ENCODE measurements around the gene COL27A1. TPM values are rescaled to one million over a fixed set of nuclear protein-coding genes. Genes with fewer than 3 reads are reported as not detected.

The COL27A1 gene
- total and polyA plus RNA-seq, 2 donors (not counting 1 experiment from before 2014, with no cell fraction given), result 0.16 to 0.27 TPM

DNA sequence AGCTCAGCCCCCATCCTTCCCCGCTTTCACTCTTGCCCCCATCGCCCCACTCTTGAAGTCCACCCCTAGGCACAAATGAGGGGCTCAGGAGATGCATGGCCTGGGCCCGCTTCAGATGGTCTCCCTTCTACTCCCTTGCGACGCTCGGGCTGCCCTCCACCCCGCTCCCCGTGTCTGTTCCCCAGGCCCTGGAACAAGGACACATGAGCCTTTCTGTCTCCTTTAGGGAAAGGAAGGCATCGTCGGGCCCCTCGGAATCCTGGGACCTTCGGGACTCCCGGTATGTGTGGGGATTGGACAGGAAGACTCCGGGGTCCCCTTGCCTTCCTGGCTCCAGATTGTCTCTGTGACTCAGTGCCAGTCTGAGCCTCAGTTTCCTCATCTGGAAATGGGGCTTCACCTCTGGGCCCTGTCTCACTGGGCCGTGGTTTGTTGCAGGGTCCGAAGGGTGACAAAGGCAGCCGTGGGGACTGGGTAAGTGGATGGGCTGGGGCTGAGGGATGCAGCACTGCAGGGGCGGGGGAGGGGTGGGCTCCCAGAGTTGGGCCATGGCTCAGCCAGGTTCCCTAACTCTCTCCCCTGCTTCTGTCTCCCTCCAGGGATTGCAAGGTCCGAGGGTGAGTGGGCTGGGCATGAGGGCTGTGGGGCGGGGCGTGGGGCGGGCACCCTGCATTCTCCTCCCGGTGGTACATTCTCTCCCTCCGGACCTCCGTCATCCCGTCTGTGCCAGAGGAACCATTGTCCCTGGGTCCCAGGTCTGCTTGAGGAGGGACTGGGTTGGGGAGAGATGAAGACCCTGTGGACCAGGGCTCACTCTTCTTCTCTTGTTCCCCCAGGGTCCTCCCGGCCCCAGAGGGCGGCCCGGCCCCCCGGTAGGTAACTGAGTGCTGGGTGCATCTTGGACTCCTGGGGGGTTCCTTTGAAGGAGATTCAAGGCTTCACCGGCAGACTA, 145.8 kb downstream of the COL27A1 start:
- Mint-ChIP-seq H3K27me3 (peaks cover 4% of the 10 kb centered on the region), H3K4me3 (no peak overlapping the region), H3K4me1 (peaks cover 3% of the 10 kb centered on the region), H3K9me3 (ENCODE audit: insufficient read depth) (no peaks in the 10 kb centered on the region), H3K27ac (no peak overlapping the region)
- no peak for TF ChIP-seq EZH2 (IDR thresholded peaks at IDR 0.05; ENCODE audit: borderline replicate concordance, insufficient read depth, low read depth, low read length, poor library complexity, severe bottlenecking)
- TF ChIP-seq, protein P1, sequence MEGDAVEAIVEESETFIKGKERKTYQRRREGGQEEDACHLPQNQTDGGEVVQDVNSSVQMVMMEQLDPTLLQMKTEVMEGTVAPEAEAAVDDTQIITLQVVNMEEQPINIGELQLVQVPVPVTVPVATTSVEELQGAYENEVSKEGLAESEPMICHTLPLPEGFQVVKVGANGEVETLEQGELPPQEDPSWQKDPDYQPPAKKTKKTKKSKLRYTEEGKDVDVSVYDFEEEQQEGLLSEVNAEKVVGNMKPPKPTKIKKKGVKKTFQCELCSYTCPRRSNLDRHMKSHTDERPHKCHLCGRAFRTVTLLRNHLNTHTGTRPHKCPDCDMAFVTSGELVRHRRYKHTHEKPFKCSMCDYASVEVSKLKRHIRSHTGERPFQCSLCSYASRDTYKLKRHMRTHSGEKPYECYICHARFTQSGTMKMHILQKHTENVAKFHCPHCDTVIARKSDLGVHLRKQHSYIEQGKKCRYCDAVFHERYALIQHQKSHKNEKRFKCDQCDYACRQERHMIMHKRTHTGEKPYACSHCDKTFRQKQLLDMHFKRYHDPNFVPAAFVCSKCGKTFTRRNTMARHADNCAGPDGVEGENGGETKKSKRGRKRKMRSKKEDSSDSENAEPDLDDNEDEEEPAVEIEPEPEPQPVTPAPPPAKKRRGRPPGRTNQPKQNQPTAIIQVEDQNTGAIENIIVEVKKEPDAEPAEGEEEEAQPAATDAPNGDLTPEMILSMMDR (IDR thresholded peaks at IDR 0.05), result no peak
- intact Hi-C loops (cut with micrococcal nuclease), result no loop called here
- H3K9ac ChIP-seq (ENCODE audit: low read length), result no peak overlapping the region
- 91% methylated on average over 24 of the region's 31 CpGs for WGBS (ENCODE audit: insufficient coverage)
- no peaks in the 10 kb centered on the region for H3K79me2 ChIP-seq (ENCODE audit: control insufficient read depth, insufficient read depth, low read length)
- ATAC-seq (ENCODE audit: low read depth) (no peak), DNase-seq (no peak)
- no peaks in the 10 kb centered on the region for H4K20me1 ChIP-seq (ENCODE audit: control insufficient read depth, insufficient read depth, low read length, poor library complexity, severe bottlenecking)
- CTCF ChIA-PET, result interaction anchor here (1.2 kb wide), 1 partner anchor 11 kb away, joined by 3 read pairs; no protein-coding TSS in a partner anchor
- POLR2A ChIA-PET, result no interaction called here
- no peak overlapping the region for H3K4me3 ChIP-seq (ENCODE audit: control extremely low read depth in 1 of 5, extremely low read depth in 1 of 5, insufficient read depth in 1 of 5, low read depth in 2 of 5, low read length in 4 of 5)
- H3K36me3 ChIP-seq (replicated peaks in 1 of 2; ENCODE audit: control extremely low read depth in 1 of 2, control insufficient read depth in 1 of 2, extremely low read depth in 1 of 2, insufficient read depth in 2 of 2, low read length in 1 of 2), result no peaks in the 10 kb centered on the region
- H3K27ac ChIP-seq (ENCODE audit: low read length in 2 of 2), result no peak overlapping the region
- peaks cover 0 to 8% (median 1%) of the 10 kb centered on the region in 4 experiments for H3K27me3 ChIP-seq (replicated peaks in 1 of 4; ENCODE audit: control extremely low read depth in 1 of 4, control insufficient read depth in 3 of 4, insufficient read depth in 4 of 4, low read length in 3 of 4)
- peaks cover 0 to 6% (median 5%) of the 10 kb centered on the region in 3 donors for H3K9me3 ChIP-seq (ENCODE audit: control extremely low read depth in 1 of 3, control insufficient read depth in 2 of 3, insufficient read depth in 1 of 3, low read length in 2 of 3)
- H2AFZ ChIP-seq (ENCODE audit: insufficient read depth, low read depth, low read length, poor library complexity, severe bottlenecking), result no peak overlapping the region
- H3K4me2 ChIP-seq (replicated peaks; ENCODE audit: low read depth, low read length, poor library complexity, severe bottlenecking), result no peak overlapping the region
- H3K4me1 ChIP-seq (ENCODE audit: control insufficient read depth in 2 of 2, insufficient read depth in 2 of 2, low read length in 2 of 2), result peaks cover 0 to 6% of the 10 kb centered on the region in 2 donors
